Endothelial cell of coronary artery (primary cell): ENCODE results near the gene PAFAH2. TPM values are rescaled to one million over a fixed set of nuclear protein-coding genes. Genes with fewer than 3 reads are reported as not detected.

ENCODE experiments used
- total RNA-seq: library from RNA; depleted of rRNA; stranded (reverse); fragments of >200 nt; gene quantifications from 2 replicates; pipeline ENCODE4 v1.2.3, GENCODE V29; 2014

The PAFAH2 gene
- 4.6 and 5.7 TPM in 2 replicates for total RNA-seq

DNA sequence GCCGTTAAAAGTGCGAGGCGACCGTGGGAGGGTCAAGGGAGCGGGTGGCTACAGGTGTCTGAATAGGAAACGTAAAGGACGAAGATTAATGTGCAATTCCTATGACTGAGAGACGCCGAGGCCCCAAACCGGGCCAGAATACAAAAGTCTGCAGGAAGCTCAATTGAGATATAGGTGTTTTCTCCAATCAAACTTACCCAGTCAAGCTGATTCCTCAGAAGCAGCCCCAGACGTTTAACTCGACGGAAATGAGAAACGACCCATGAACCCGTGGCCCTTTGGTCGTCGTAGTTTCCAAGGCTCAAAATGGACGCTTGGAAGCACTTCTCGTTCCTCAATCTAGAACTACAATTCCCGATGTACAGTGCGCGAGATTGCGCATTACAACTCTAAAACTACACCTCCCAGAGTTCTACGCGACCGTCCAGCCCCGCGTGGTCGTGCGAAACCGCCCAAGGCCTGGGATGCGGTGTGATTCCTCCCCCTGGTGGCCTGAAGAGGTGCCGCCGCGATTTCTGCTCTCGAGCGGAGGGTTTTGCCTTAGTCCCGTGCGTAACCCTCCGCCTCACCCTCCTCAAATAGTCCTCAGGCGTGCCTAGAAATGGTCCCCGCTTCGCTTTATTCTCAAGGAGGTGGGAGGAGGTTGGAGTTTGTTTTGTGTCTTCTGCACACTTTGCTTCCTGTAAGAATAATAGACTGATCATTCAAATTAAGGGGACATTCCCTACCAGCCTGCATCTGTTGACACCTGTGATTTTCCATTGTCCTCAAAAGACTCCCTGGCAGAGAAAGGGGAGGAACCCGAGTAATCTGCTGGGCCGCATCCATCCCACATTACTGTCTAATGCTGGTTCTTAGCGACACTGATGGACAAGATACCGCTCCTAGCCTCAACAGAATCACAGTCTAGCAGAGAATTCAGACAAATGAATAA, at the start of gene PAFAH2:
TSS of gene PAFAH2 (minus strand) at position 236 of the 934 bp plus-strand sequence. CDS start 7,247 bp downstream, outside the sequence.

GRCh38 chr1:26045722-26046245, 47.9 kb upstream of the PAFAH2 start, which contains the start of gene SLC30A2:
TSS of gene SLC30A2 (minus strand) at chr1:26046118. CDS start at chr1:26045896, 222 bp downstream.

GRCh38 chr1:26021647-26022403, 24.0 kb upstream of the PAFAH2 start, which contains the start of gene EXTL1:
TSS of gene EXTL1 (plus strand) at chr1:26021775. CDS start at chr1:26022647, 872 bp downstream.

Other genes starting within 250 kb of the PAFAH2 start
- 20.0 and 33.1 TPM in 2 replicates for gene SELENON, start 197.9 kb downstream of the PAFAH2 start, total RNA-seq
- gene MTFR1L, start 178.1 kb downstream of the PAFAH2 start, total RNA-seq: 21.6 and 22.8 TPM in 2 replicates
- gene AUNIP, start 138.6 kb downstream of the PAFAH2 start, total RNA-seq: 1.4 and 3.9 TPM in 2 replicates
- 5.5 and 7.0 TPM in 2 replicates for gene PAQR7, start 122.4 kb downstream of the PAFAH2 start, total RNA-seq
- 79.3 and 178 TPM in 2 replicates for gene STMN1, start 91.6 kb downstream of the PAFAH2 start, total RNA-seq
- not detected in 2 replicates for gene EXTL1, start 23.7 kb upstream of the PAFAH2 start, total RNA-seq
- not detected in 2 replicates for gene SLC30A2, start 48.1 kb upstream of the PAFAH2 start, total RNA-seq
- gene TRIM63, start 69.6 kb upstream of the PAFAH2 start, total RNA-seq: not detected in 2 replicates
- 3.2 and 4.3 TPM in 2 replicates for gene PDIK1L, start 113.8 kb upstream of the PAFAH2 start, total RNA-seq
- 2.5 and 4.0 TPM in 2 replicates for gene FAM110D, start 161.0 kb upstream of the PAFAH2 start, total RNA-seq
- not detected in 2 replicates for gene C1orf232, start 170.9 kb upstream of the PAFAH2 start, total RNA-seq
- gene ZNF593, start 171.8 kb upstream of the PAFAH2 start, total RNA-seq: 30.2 and 31.8 TPM in 2 replicates
- 0.09 TPM in 1 of 2 replicates, not detected in the other for gene ZNF593OS, start 173.8 kb upstream of the PAFAH2 start, total RNA-seq
- gene CNKSR1, start 179.4 kb upstream of the PAFAH2 start, total RNA-seq: 0.28 TPM in 1 of 2 replicates, not detected in the other
- gene CATSPER4, start 192.5 kb upstream of the PAFAH2 start, total RNA-seq: not detected in 2 replicates
- gene CEP85, start 236.1 kb upstream of the PAFAH2 start, total RNA-seq: 8.3 and 10.1 TPM in 2 replicates